Transverse colon (tissue), 4 donors: Measurements from ENCODE around the gene SHOC1. TPM values are rescaled to one million over a fixed set of nuclear protein-coding genes. Genes with fewer than 3 reads are reported as not detected.

ENCODE experiments used
- DNase-seq: peaks from one replicate; pipeline ENCODE4 v3.0.0-alpha.2; 2019
- H3K27ac ChIP-seq, 4 donors: fragments of 200-600 bp; sonication (generic); 2 replicates each; pipeline ENCODE4 v1.5.1; 2016 to 2018; ENCODE audit warnings: inconsistent platforms in 4 of 4
- H3K27me3 ChIP-seq: fragments of 200-600 bp; sonication (generic); 2 replicates; pipeline ENCODE4 v1.5.1; 2017; ENCODE audit warnings: inconsistent platforms
- H3K36me3 ChIP-seq, 4 donors: fragments of 200-600 bp; sonication (generic); 2 replicates each; pipeline ENCODE4 v1.5.1; 2017 to 2019; ENCODE audit warnings: inconsistent platforms in 4 of 4
- H3K4me1 ChIP-seq, 4 donors: fragments of 200-600 bp; sonication (generic); 2 replicates each; pipeline ENCODE4 v1.5.1; 2017 to 2020; ENCODE audit warnings: inconsistent platforms in 4 of 4
- H3K4me3 ChIP-seq, 4 donors: fragments of 200-600 bp; sonication (generic); 1 replicate in 1 of 4; 2 replicates in 3 of 4; pipeline versions ENCODE4 v1.5.1 to v1.6.1; 2017 to 2019; ENCODE audit warnings: inconsistent platforms in 4 of 4
- H3K9me3 ChIP-seq, 2 donors: fragments of 200-600 bp; sonication (generic); 2 replicates each; pipeline ENCODE4 v1.5.1; 2017 to 2019; ENCODE audit warnings: inconsistent platforms in 2 of 2
- EP300 ChIP-seq: sonication (generic); formaldehyde crosslinking; IDR thresholded peaks from one replicate; pipeline ENCODE4 v1.6.1; 2017; ENCODE audit warnings: antibody characterized with exemption, low read depth
- POLR2A ChIP-seq: fragments of 450-650 bp; IDR thresholded peaks from one replicate; pipeline ENCODE4 v1.6.1; 2016; ENCODE audit warnings: antibody characterized with exemption, mild to moderate bottlenecking, moderate library complexity
- POLR2AphosphoS5 ChIP-seq, 3 donors: sonication (generic); formaldehyde crosslinking; IDR thresholded peaks; one replicate each; pipeline ENCODE4 v1.6.1; 2016; ENCODE audit warnings: antibody characterized with exemption in 3 of 3
- whole genome bisulfite sequencing, 2 donors: methylation state at CpG; one replicate each; pipeline ENCODE4 v1.1.5; 2018; ENCODE audit warnings: low coverage in 1 of 2; 5-methylcytosine and 5-hydroxymethylcytosine counted together
- in situ Hi-C, 4 donors: fragments of 200-750 bp; cut with MboI; loops; one replicate each; pipeline versions ENCODE4 v1.15.0 to v1.15.1; 2017; ENCODE audit warnings: low sequenced_read_pairs in 3 of 4, low pct_ligation_motif_present in 1 of 4, low pct_unique_long_range_greater_than_20kb in 1 of 4
- intact Hi-C: fragments of 100-400 bp; cut with DNase I; formaldehyde crosslinking; loops from one replicate; pipeline ENCODE4 v1.15.1; 2023; ENCODE audit warnings: low total_unique reads
- total RNA-seq, 4 donors: library from RNA; depleted of rRNA; stranded (reverse); fragments of >200 nt; gene quantifications; one replicate each; pipeline ENCODE4 v1.1.0, GENCODE V29; 2016
- TF ChIP-seq, protein P1 (sequence below), 5 experiments: fragments of 200-600 bp in 3 of 5; fragments of 450-650 bp in 2 of 5; sonication (generic) in 3 of 5; IDR thresholded peaks; 1 replicate in 2 of 5; 2 replicates in 3 of 5; pipeline ENCODE4 v1.5.1; 2016 to 2017; ENCODE audit warnings: antibody characterized with exemption in 5 of 5, inconsistent platforms in 3 of 5, mild to moderate bottlenecking in 2 of 5, moderate library complexity in 1 of 5

SHOC1 gene
- total RNA-seq, 4 donors from 2014 or later: not detected

DNA sequence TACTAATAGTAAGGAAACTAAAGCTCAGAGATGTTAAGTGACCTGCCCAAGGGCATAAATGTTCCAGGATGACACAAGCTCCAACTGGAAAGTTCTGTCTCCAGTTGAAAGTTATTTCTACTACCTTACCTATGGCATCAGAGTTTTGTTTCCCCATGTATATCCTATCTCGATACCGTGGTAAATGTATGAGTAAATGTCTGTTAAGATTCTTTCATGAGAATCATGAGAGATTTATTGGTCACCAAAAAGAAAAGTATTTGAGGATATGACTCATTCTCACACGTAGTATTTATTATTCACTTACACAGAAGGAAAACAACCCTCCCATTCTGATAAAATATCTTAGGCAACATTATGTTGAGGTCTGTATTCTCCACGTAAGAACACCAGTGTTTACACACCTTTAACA lies 11.1 kb upstream of the SHOC1 start:
- Histone ChIP-seq H3K36me3 (no peaks in the 10 kb centered on the region), H3K27ac (no peak overlapping the region), H3K27me3 (no peaks in the 10 kb centered on the region), H3K4me3 (no peak overlapping the region), H3K4me1 (no peaks in the 10 kb centered on the region), H3K9me3 (no peaks in the 10 kb centered on the region)
- WGBS, 2 donors: 47 to 53% methylated on average over 4 of the region's 4 CpGs
- no peak for DNase-seq
- intact Hi-C loops (no loop called here), in situ Hi-C loops (no loop called here)
- TF ChIP-seq POLR2A: no peak
- TF ChIP-seq EP300: no peak
- TF ChIP-seq, protein P1, sequence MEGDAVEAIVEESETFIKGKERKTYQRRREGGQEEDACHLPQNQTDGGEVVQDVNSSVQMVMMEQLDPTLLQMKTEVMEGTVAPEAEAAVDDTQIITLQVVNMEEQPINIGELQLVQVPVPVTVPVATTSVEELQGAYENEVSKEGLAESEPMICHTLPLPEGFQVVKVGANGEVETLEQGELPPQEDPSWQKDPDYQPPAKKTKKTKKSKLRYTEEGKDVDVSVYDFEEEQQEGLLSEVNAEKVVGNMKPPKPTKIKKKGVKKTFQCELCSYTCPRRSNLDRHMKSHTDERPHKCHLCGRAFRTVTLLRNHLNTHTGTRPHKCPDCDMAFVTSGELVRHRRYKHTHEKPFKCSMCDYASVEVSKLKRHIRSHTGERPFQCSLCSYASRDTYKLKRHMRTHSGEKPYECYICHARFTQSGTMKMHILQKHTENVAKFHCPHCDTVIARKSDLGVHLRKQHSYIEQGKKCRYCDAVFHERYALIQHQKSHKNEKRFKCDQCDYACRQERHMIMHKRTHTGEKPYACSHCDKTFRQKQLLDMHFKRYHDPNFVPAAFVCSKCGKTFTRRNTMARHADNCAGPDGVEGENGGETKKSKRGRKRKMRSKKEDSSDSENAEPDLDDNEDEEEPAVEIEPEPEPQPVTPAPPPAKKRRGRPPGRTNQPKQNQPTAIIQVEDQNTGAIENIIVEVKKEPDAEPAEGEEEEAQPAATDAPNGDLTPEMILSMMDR (IDR thresholded peaks at IDR 0.05): no peak
- no peak for TF ChIP-seq POLR2AphosphoS5 (IDR thresholded peaks at IDR 0.05)

DNA sequence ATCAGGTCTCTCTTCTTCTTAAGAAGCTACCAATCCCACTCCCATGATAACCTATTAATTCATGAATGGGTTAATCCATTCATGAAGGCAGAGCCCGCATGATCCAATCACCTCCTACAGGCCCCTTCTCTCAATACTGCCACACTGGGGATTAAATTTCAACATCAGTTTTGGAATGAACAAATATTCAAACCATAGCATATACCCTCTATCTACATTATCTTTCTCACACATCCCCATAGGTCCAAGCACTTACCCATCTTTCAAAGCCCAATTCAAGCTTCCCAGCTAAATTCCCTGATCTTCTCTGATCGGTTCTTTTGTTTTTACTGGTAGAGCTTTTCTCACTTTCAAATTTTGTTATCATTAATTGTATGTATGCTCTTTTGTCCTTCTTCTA lies 10.5 kb upstream of the SHOC1 start:
- Histone ChIP-seq H3K4me3 (no peak overlapping the region), H3K36me3 (no peaks in the 10 kb centered on the region), H3K9me3 (no peaks in the 10 kb centered on the region), H3K4me1 (no peaks in the 10 kb centered on the region), H3K27me3 (no peaks in the 10 kb centered on the region), H3K27ac (no peak overlapping the region)
- in situ Hi-C loops (no loop called here), intact Hi-C loops (no loop called here)
- no peak for TF ChIP-seq EP300
- no peak for TF ChIP-seq POLR2A
- TF ChIP-seq, protein P1 (IDR thresholded peaks at IDR 0.05): no peak
- TF ChIP-seq POLR2AphosphoS5 (IDR thresholded peaks at IDR 0.05): no peak
- DNase-seq: no peak
- 92 to 96% methylated on average over 2 of the region's 2 CpGs for WGBS, 2 donors

DNA sequence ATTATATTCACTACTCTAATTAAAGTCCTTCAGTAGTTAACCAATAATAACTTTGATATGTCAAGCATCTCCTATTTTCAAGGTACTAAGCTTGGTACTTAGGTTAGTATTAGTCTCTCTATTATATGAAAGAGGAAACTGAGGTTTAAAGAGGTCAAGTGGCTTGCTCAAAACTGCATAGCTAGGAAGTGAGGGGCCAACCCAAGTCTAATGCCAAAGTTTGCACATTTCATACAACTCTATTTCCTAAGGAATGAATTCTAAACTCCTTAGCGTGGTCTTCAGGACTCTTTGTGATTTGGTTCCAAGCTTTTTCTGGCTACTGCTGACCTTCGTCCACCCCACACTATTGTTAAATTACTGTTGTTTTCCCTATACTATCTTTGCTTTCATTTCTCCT lies 9.9 kb upstream of the SHOC1 start:
- no peaks in the 10 kb centered on the region for H3K4me1 ChIP-seq
- H3K4me3 ChIP-seq: no peak overlapping the region
- no peaks in the 10 kb centered on the region for H3K27me3 ChIP-seq
- in situ Hi-C loops (no loop called here), intact Hi-C loops (no loop called here)
- TF ChIP-seq POLR2AphosphoS5 (IDR thresholded peaks at IDR 0.05): no peak
- TF ChIP-seq POLR2A: no peak
- no peak for TF ChIP-seq EP300
- TF ChIP-seq, protein P1 (IDR thresholded peaks at IDR 0.05): no peak
- DNase-seq: no peak
- WGBS, 2 donors: 86 to 89% methylated on average over 2 of the region's 2 CpGs
- no peaks in the 10 kb centered on the region for H3K36me3 ChIP-seq
- no peaks in the 10 kb centered on the region for H3K9me3 ChIP-seq
- H3K27ac ChIP-seq: no peak overlapping the region

DNA sequence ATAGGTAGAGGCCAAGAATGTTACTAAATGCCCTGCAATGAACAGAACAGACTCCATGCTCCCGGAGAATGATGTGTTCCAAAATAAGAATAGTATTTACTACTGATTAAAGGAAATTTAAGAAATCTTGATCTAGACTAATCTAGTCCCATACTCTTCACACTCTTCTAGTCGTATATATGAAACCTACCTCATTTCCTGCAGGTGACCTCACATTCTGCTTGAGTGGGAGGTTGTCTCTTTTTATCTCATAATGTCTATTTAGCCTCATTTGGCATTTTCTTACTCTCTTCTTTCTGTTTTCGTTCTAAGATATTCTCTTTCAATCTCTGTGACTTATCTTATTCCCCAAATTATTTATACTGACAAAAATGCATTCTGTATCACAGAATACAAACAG lies 9.2 kb upstream of the SHOC1 start:
- DNase-seq: no peak
- Histone ChIP-seq H3K4me1 (no peaks in the 10 kb centered on the region), H3K27ac (no peak overlapping the region), H3K36me3 (no peaks in the 10 kb centered on the region), H3K4me3 (no peak overlapping the region), H3K9me3 (no peaks in the 10 kb centered on the region), H3K27me3 (no peaks in the 10 kb centered on the region)
- intact Hi-C loops (no loop called here), in situ Hi-C loops (no loop called here)
- no peak for TF ChIP-seq POLR2A
- TF ChIP-seq, protein P1 (IDR thresholded peaks at IDR 0.05): no peak
- TF ChIP-seq EP300: no peak
- no peak for TF ChIP-seq POLR2AphosphoS5 (IDR thresholded peaks at IDR 0.05)
- WGBS, 2 donors: 82 to 85% methylated on average over 3 of the region's 3 CpGs
